D341Med (cell line): ENCODE measurements around the gene PIGT.
A peak's percentile ranks its signal among the peaks of the same experiment; 100 is the strongest.

Source experiments
- DNase-seq: peaks from one replicate; pipeline ENCODE4 v3.0.0; 2012; ENCODE audit warnings: low spot score

The PIGT gene

DNA sequence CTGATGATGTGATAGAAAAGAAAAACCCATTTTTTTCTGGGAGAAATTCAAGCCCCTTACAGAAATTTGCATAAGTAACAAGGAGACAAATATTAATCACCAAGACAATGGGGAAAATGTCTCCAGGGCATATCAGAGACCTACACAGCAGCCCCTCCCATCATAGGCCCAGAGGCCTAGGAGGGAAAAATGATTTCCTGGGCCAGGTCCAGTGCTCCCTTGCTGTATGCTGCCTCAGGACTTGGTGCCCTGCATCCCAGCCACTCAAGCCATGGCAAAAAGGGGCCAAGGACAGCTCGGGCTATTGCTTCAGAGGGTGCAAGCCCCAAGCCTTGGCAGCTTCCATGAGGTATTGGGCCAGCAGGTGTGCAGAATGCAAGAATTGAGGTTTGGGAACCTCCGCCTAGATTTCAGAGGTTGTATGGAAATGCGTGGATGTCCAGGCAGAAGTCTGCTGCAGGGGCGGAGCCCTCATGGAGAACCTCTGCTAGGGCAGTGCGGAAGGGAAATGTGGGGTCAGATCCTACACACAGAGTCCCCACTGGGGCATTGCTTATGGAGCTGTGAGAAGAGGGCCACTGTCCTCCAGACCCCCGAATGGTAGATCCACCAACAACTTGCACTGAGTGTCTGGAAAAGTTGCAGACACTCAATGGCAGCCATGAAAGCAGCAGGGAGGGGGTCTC lies 15.5 kb upstream of the PIGT start:
- no peak for DNase-seq

DNA sequence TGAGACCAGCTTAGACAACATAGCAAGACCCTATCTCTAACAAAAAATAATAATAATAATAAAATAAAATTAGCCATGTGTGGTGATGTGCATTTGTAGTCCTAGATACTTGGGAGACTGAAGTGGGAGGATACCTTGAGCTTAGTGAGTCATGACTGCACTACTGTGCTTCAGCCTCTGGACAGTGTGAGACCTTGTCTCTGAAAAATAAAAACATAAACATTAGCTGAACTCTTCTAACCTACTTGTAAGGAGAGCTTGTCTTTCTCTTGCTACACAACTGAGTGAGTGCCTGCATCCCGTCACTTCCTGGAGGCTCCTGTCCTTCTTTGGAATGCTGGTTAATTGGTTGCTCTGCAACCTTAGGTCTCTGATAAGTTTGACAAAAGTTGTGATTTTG lies 13.0 kb upstream of the PIGT start:
- DNase-seq, result no peak

DNA sequence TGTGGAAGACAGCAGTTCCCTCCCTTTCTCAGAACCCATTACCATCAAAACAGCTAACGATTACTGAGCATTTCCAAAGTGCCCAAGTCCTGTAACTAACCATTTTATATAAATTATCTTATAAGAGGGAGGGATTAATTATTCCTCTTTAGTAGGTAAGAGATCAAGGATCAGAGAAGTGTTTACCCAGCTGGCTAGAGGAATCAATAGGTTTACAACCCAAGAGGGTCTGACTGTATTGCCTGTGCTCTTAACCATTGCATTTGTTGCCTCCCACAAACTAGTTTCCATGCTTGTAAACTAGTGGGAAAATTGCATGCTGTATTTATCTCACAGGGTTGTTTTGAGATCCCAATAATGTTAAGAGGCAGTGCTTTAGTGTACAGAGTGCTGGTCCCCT lies 11.5 kb upstream of the PIGT start:
- DNase-seq, result no peak

DNA sequence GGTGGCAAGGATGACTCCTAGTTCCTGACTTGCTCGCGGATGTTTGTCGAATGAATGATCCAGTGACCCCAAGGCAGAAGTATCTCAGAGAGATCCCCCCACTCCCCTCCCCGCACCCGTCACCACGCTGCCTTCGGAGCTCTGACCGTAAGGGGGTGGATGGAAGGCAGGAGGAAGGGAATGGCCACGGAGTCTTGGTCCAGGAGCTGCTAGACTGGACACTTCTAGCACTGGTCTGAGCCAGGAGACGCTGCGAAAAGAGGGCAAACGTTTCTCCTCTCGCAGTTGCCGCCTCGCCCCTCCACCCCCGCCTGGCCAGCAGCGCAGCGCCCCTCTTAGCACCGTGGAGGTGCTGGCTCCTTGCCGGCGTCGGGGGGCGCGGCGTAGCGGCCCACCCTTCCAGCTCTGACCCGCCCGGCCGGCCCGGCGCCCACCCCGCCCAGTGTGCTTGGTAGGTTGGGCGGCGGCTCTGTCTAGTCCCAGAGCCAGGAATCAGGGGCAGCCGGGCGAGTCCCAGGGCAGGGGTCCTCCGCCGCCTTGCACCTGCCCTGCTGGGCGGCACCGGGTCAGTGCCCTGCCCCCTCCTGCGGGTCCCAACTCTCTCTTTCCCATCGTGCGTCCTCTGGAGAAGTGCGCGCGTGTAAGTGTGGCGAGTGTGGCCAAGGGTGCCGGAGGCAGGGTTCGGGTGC lies 10.2 kb upstream of the PIGT start:
- DNase-seq, result peak; percentile 57

DNA sequence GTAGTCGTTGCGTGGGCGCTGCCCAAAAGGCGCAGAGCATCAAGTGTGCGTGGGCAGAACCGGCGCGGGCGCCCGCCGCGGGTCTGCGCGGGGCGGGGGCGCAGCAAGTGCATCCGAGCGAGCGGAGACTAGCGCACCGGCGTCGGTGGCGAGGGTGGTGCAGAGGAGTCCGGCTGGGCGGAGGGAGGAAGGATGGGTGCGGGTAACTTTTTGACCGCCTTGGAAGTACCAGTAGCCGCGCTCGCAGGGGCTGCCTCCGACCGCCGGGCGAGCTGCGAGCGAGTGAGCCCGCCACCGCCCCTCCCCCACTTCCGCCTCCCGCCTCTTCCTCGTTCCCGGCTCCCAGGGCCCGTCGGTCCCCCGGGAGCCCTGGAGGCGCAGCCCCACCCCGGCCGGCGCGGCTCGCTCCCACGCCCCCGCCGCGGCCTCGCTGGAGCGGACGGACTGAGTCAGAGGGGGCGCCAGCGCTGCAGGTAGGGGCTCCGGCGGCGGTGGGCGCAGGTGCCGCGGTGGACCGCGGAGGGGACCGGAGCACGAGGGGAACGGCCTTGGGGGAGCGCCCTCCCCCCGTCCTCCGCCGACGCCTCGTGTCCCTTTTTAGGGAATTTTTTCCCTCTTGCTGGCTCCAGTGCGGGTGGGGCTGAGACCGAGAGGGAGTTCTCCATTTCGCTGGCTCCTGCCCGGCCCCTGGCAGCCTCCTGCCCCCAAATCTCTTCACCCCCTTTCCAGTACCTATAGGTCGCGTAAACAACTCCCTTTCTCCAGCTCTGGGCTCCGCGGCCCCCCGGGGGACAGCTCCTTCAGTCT lies 9.5 kb upstream of the PIGT start:
- peak; percentile 92 for DNase-seq

DNA sequence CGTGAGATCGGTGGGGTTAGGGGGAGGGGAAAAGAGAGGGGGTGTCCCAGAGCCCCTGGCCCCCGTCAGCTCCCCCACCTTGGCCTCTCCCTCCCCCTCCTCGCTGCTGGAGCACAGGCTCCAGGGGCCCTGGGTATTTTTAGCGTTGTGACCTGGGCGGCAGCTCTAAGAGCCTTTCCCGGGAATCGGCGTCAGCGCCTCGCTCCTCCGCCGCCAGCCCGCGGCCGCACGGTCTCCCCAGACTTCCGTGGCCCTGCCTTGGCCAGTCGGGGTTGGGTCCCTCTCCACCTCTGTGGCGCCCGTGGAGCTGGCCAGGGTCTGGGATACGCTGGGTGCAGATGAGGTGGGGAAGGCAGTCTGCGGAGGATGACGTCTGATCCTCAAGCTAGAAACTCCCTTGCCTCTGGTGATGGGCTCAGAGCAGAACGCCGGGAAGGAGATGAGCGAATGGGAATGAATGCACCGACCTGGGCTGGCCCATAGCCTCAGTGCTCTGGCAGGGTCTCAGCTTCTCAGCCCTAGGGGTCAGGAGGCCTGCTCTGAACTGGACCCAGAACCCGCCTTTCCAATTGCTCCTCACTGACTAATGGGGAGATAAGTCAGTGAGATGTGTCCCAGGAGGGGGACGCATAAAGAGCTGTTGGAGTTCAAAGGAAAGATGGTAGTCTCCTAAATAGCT lies 8.7 kb upstream of the PIGT start:
- peak; percentile 73 for DNase-seq

DNA sequence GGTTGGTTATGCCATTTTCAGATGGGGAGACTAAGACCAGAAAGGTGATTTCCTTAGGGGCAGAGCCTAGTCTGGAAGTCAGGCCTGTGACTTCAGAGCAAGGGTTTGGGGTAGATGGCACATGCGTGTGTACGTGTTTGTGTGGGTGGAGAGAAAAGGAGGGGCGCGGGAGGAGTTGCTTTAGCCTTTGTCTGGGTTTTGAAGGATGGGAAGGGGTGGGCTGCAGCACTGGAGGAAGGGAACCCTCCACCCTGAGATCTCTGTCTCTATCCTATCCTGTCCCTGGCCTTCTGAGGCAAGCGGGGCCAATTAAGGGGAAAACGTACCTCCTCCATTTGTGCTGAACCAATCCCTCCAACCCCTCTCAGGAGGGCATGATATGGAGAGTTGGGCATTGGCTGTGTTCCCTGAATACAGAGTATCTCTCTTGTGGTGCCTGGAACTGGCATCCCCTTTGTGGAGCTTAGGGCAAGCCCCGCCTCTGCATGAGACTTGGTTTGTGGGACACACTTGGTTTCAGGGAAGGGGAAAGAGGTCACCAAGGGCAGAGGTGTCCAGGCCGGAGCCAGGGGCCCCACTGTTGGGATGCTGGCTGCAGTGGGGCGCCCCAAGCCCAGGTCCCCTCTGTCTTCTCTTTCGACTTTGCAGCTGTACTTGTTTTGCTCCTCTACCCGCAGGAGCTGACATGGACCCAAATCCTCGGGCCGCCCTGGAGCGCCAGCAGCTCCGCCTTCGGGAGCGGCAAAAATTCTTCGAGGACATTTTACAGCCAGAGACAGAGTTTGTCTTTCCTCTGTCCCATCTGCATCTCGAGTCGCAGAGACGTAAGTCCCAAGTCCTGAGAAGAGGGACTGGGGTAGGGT lies 7.9 kb upstream of the PIGT start, which contains the start of gene DBNDD2:
TSS of gene DBNDD2 (plus strand) at position 507 of the 863 bp plus-strand sequence. CDS start at position 686, 179 bp downstream.
- DNase-seq, result no peak

DNA sequence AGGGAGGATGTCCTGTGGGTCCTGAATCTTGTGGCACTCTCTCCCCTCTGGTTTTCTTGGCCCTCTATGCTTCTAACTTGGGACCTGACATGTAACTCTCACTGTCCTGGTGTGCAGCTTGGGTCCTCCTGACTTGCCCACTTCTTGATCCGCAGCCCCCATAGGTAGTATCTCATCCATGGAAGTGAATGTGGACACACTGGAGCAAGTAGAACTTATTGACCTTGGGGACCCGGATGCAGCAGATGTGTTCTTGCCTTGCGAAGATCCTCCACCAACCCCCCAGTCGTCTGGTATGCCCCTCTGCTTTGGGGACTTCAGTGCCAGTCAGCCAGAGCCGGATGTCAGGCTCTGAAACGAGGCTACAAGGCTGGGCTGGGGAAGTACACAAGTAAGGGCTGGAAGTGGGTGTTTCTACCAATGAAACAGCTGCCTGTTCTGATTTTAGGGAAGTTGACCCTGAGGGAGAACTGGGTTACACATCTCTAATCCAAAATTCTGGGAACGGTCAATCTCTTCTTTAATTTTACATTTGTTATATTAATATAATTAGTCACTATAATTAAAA lies 7.2 kb upstream of the PIGT start:
- no peak for DNase-seq

DNA sequence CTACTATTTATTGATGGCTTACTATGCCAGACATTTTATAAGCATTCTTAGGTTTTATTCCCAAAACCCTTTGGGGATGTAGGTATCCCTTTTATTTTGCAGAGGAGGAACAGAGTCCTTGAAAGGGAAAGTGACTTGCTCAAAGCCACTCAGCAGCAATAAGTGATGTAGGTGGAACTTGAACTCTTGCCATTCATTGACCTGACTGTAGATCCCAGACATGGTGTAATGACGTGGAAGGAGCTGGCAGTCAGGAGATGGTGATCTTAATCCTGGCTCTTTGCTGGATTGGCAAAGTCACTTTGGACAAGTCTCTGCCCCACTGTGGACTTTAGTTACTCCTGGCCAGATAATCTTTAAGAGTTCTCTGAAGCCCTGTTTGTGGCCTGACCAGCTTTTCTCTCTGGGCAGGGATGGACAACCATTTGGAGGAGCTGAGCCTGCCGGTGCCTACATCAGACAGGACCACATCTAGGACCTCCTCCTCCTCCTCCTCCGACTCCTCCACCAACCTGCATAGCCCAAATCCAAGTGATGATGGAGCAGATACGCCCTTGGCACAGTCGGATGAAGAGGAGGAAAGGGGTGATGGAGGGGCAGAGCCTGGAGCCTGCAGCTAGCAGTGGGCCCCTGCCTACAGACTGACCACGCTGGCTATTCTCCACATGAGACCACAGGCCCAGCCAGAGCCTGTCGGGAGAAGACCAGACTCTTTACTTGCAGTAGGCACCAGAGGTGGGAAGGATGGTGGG lies 6.2 kb upstream of the PIGT start:
- no peak for DNase-seq

DNA sequence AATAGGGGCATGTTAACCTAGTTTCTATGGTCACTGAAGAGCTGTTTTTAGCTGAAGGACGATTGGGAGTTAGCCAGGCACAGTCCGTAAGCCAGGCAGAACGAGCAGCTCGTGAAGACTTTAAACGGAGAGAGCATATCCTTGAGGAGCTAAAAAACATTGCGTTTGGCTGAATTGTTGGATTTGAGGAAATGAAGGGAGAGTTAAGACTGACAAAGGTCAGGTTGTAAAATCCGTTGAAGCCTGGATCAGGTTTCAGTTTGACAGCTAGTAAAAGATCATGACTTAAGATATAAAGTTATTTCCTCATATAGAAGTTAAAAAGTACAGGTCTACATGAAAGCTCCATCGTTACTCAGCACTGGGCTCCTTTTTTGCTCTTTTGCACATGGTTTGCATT lies 5.1 kb upstream of the PIGT start:
- DNase-seq, result no peak

DNA sequence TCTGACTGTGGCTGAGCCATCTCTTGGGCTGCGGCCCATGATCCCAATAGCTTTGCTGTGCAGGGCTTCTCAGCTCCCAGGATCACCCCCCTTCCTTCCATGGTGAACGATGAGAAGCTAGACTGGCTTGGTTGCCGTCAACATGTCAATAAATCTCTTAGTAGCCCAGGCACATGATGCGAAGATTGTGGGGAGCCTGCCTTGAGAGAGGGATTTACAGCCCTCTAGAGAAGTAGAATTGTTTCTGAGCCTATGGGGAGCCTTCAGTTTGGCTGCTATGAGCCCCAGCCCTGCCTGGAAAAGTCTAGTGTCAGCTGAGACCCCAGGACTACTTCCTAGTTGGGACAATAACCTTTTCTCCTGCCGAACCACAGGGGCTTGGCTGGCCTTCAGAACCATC lies 3.3 kb upstream of the PIGT start:
- DNase-seq, result no peak

DNA sequence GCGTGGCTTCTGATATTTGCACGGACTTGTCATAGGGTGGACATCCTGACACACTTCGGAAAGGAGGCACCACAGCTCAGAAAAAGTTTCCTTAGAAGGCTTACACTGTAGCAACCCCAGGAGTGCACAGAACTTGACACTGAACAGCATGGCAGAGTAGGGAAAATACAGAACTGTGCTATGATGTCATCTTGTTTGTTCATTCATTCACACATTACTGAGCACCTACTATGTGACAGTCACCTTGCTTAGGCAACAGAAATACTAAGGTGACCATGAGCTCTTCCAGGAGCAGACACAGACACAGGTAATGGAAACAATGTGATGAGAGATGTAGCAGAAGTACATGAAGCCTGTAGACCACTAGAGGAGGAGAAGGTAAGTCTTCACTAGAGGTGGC lies 2.5 kb upstream of the PIGT start:
- DNase-seq, result no peak

DNA sequence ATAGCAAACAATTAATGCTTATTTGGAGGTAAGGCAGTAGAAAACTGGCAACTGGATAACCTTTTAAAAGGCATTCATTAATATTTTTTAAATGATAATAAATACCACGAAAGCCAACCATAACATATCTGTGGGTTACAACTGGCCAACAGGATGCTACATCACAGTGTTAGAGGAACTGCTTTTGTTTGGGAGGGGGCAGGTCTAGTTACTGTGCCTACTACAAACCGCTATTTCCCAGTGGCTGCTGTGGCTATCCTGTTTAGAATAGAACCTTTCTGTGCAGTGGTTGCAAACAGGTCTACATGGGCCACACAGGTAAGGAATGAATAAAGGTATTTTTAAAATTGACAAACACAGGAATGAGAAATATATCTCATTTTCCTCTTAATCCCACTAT lies 976 bp downstream of the PIGT start:
- no peak for DNase-seq

DNA sequence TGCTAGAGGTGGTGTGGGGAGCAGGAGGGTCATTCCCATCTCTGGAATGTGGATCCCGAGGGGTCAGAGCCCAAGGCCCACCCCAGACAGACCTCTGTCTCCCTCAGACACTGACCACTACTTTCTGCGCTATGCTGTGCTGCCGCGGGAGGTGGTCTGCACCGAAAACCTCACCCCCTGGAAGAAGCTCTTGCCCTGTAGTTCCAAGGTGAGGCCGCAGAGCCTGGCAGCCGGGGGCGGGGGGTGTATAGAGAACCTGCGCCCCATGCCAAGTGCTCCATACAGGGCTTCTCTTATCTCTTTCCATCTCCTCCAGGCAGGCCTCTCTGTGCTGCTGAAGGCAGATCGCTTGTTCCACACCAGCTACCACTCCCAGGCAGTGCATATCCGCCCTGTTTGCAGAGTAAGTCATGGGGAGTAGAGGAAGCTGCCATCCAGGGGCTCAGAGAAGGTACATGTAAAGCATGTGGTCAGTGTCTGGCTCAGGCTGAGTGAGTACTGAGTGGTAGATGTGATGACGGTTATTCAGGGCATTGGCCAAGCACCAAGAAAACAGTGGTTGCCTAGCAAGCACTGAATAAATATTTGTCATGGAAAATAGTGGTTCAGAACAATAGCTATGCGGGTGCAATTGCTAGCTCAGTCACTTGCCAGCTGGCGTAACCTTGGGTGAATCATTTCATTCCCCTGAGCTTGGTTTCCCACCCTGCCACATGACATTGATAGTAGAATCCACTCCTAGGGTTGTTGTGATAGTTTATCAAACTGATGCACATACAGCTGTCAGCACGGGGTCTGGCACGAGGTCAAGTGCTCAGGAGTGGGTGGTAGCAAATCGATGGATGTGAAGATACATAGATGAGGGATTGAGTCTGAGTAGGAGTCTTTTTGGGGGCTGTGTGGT lies 3.5 kb downstream of the PIGT start:
- DNase-seq, result no peak

DNA sequence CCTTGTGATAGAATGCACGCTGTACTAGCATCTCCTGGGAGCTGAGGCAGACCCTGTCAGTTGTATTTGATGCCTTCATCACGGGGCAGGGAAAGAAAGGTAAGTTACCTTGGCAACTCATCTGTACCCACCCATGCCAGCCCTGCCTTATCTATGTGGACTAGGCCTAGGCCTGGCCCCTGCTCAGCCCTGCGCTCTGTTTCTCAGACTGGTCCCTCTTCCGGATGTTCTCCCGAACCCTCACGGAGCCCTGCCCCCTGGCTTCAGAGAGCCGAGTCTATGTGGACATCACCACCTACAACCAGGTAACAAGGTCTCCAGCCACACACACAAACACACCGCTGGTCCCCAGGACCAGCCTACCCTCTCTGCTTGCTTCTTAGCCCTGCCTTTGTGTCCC lies 4.2 kb downstream of the PIGT start:
- no peak for DNase-seq

DNA sequence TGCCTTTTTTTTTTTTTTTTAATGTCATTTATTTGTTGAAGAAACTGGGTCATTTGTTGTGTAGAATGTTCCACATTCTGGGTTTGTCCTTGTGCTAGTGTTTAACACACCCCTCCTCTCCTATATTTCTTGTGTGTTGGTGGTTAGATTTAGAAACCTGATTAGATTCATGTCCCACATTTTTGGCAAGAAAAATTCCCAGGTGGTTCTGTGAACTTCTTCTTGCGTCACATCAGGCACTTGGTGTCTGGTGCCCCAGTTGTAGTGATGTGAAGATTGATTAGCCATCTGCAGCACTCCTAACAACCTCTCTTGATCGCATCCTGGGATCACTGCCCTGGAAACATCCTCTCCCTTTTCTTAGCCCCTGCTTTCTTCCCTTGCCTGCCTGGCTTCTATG lies 7.8 kb downstream of the PIGT start:
- no peak for DNase-seq

DNA sequence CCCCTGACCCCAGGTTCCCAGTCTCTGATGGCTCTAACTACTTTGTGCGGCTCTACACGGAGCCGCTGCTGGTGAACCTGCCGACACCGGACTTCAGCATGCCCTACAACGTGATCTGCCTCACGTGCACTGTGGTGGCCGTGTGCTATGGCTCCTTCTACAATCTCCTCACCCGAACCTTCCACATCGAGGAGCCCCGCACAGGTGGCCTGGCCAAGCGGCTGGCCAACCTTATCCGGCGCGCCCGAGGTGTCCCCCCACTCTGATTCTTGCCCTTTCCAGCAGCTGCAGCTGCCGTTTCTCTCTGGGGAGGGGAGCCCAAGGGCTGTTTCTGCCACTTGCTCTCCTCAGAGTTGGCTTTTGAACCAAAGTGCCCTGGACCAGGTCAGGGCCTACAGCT lies 9.6 kb downstream of the PIGT start:
- DNase-seq, result no peak

DNA sequence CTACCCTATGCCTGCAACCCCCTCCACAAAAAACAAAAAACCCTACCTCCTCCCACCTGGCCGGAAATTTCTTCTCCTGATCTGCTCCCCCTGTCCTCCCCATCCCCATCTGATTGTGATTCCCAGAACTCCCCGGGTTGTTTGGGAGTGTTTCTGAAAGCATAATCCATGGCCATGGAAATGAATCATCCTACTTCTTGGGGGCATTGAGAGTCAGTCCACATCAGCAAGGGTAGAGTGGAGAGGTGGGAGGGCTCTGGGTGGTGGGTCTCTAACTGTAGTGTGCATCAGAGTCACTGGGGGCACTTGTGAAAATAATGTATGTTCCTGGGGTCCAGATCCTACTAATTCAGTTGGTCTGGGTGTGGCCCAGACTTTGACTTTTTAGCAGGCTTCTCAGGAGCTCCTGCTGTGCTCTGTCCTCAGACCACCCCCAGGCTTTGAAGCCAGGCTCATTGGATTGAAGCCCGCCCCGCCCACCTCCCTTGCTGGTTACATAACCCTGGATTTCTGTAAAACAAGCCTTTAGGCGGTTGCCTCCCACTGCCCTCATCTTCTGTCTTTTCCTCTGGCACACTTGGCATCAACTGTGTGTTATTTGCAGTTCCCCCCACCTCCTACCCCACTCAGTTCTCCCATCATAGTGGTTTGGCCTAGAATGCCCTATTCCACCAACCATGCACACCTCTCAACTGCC lies 10.5 kb downstream of the PIGT start:
- DNase-seq, result no peak
